HepG2 (cell line): ENCODE data around the gene ABHD15. TPM values are rescaled to one million over a fixed set of nuclear protein-coding genes. Genes with fewer than 3 reads are reported as not detected.

Source experiments
- BHLHE40 ChIP-seq: IDR thresholded peaks from 2 replicates; pipeline ENCODE4 v1.6.1; 2011; ENCODE audit warnings: low read length, improper control_type of control experiment
- CENPBD1 ChIP-seq: sonication (generic); formaldehyde crosslinking; IDR thresholded peaks from 2 replicates; pipeline ENCODE4 v1.8.0; 2022; ENCODE audit warnings: missing genetic modification reagents, low read depth, mild to moderate bottlenecking, borderline replicate concordance
- ESRRA ChIP-seq: sonication (generic); formaldehyde crosslinking; IDR thresholded peaks from 2 replicates; pipeline ENCODE4 v1.5.1; 2020; ENCODE audit warnings: mild to moderate bottlenecking, low read depth, missing genetic modification reagents
- HDAC2 ChIP-seq: sonication (generic); formaldehyde crosslinking; IDR thresholded peaks from 2 replicates; pipeline ENCODE4 v1.4.0; 2020; ENCODE audit warnings: missing genetic modification reagents
- MAZ ChIP-seq, 2 experiments: sonication (generic) in 1 of 2; formaldehyde crosslinking in 1 of 2; IDR thresholded peaks; 2 replicates each; pipeline versions ENCODE4 v1.5.0 to v1.6.1; 2012 to 2020; ENCODE audit warnings: low read depth in 2 of 2, mild to moderate bottlenecking in 2 of 2, borderline replicate concordance in 1 of 2, improper control_type of control experiment in 1 of 2, low read length in 1 of 2, missing genetic modification reagents in 1 of 2, moderate library complexity in 1 of 2
- PBX3 ChIP-seq: sonication (generic); formaldehyde crosslinking; IDR thresholded peaks from 2 replicates; pipeline ENCODE4 v1.8.1; 2023; ENCODE audit warnings: missing genetic modification reagents, inconsistent platforms, borderline replicate concordance
- PHF5A ChIP-seq: IDR thresholded peaks from one replicate; pipeline ENCODE4 v1.6.1; 2018; ENCODE audit warnings: low read depth, missing genetic modification reagents; ENCODE audit not compliant: unreplicated experiment
- RCOR2 ChIP-seq: IDR thresholded peaks from 2 replicates; pipeline ENCODE4 v1.6.1; 2016; ENCODE audit warnings: missing biosample characterization, missing genetic modification reagents
- THAP8 ChIP-seq: sonication (generic); formaldehyde crosslinking; IDR thresholded peaks from 2 replicates; pipeline ENCODE4 v1.5.1; 2020; ENCODE audit warnings: missing genetic modification reagents, mild to moderate bottlenecking, borderline replicate concordance
- ZBTB1 ChIP-seq: sonication (generic); formaldehyde crosslinking; IDR thresholded peaks from 2 replicates; pipeline ENCODE4 v1.4.0; 2020; ENCODE audit warnings: missing genetic modification reagents, borderline replicate concordance
- ZFP36L2 ChIP-seq: sonication (generic); formaldehyde crosslinking; IDR thresholded peaks from 2 replicates; pipeline ENCODE4 v1.4.0; 2020; ENCODE audit warnings: missing genetic modification reagents
- ZFP37 ChIP-seq: sonication (generic); formaldehyde crosslinking; IDR thresholded peaks from 2 replicates; pipeline ENCODE4 v1.4.0; 2020; ENCODE audit warnings: missing genetic modification reagents, borderline replicate concordance
- ZMAT5 ChIP-seq: sonication (generic); formaldehyde crosslinking; IDR thresholded peaks from 2 replicates; pipeline ENCODE4 v1.5.0; 2020; ENCODE audit warnings: mild to moderate bottlenecking, low read depth, missing genetic modification reagents, borderline replicate concordance
- ZMYM2 ChIP-seq: sonication (generic); formaldehyde crosslinking; IDR thresholded peaks from 2 replicates; pipeline ENCODE4 v1.8.0; 2022; ENCODE audit warnings: mild to moderate bottlenecking, missing genetic modification reagents
- ZNF256 ChIP-seq: sonication (generic); formaldehyde crosslinking; conservative IDR thresholded peaks from 2 replicates; pipeline ENCODE4 v1.4.0; 2020; ENCODE audit warnings: missing genetic modification reagents
- ZNF275 ChIP-seq: sonication (generic); formaldehyde crosslinking; IDR thresholded peaks from 2 replicates; pipeline ENCODE4 v1.8.0; 2022; ENCODE audit warnings: missing genetic modification reagents, mild to moderate bottlenecking, inconsistent platforms, borderline replicate concordance
- ZNF33B ChIP-seq: sonication (generic); formaldehyde crosslinking; IDR thresholded peaks from 2 replicates; pipeline ENCODE4 v1.5.1; 2020; ENCODE audit warnings: mild to moderate bottlenecking, missing genetic modification reagents
- ZNF546 ChIP-seq: sonication (generic); formaldehyde crosslinking; conservative IDR thresholded peaks from 2 replicates; pipeline ENCODE4 v1.8.1; 2023; ENCODE audit warnings: mild to moderate bottlenecking, missing genetic modification reagents
- ZNF562 ChIP-seq: sonication (generic); formaldehyde crosslinking; IDR thresholded peaks from 2 replicates; pipeline ENCODE4 v1.8.0; 2022; ENCODE audit warnings: missing genetic modification reagents, borderline replicate concordance
- ZNF605 ChIP-seq: sonication (generic); formaldehyde crosslinking; IDR thresholded peaks from 2 replicates; pipeline ENCODE4 v1.8.0; 2022; ENCODE audit warnings: mild to moderate bottlenecking, missing genetic modification reagents
- ZNF619 ChIP-seq: sonication (generic); formaldehyde crosslinking; IDR thresholded peaks from 2 replicates; pipeline ENCODE4 v1.4.0; 2020; ENCODE audit warnings: mild to moderate bottlenecking, missing genetic modification reagents
- ZNF720 ChIP-seq: sonication (generic); formaldehyde crosslinking; IDR thresholded peaks from 2 replicates; pipeline ENCODE4 v1.4.0; 2020; ENCODE audit warnings: missing genetic modification reagents
- ZNF772 ChIP-seq: sonication (generic); formaldehyde crosslinking; IDR thresholded peaks from 2 replicates; pipeline ENCODE4 v1.5.0; 2020; ENCODE audit warnings: mild to moderate bottlenecking, missing genetic modification reagents
- ZNF781 ChIP-seq: sonication (generic); formaldehyde crosslinking; IDR thresholded peaks from 2 replicates; pipeline ENCODE4 v1.5.1; 2020; ENCODE audit warnings: borderline replicate concordance, mild to moderate bottlenecking, missing genetic modification reagents; ENCODE audit errors: not compliant biosample characterization
- ZNF790 ChIP-seq: sonication (generic); formaldehyde crosslinking; IDR thresholded peaks from 2 replicates; pipeline ENCODE4 v1.8.0; 2022; ENCODE audit warnings: missing genetic modification reagents, mild to moderate bottlenecking, borderline replicate concordance
- polyA plus RNA-seq, 8 experiments: library from polyadenylated mRNA; depleted of rRNA in 3 of 8; stranded (reverse) in 7 of 8; unstranded in 1 of 8; fragments of >200 nt; fragmentation: Illumina TruSeq in 4 of 8; extraction: Trizol in 4 of 8; gene quantifications; 2 replicates each; pipeline versions ENCODE4 v1.2.1 to v1.2.3, GENCODE V29; 2011 to 2016; ENCODE audit warnings: low read depth in 4 of 8, missing spikeins in 1 of 8, mixed read lengths in 1 of 8; ENCODE audit not compliant: insufficient read depth in 1 of 8
- total RNA-seq, 5 experiments: library from RNA; depleted of rRNA; stranded (reverse); fragments of >200 nt; fragmentation: Illumina TruSeq; extraction: Trizol; gene quantifications; 2 replicates each; pipeline ENCODE4 v1.2.3, GENCODE V29; 2016; ENCODE audit warnings: low read depth in 1 of 5

ABHD15 gene
- total and polyA plus RNA-seq, 2 of the 13 experiments (the other 11 are each of a cell fraction or from before 2014, with no cell fraction given), result 2.4 to 7.7 TPM

GRCh38 chr17:29565643-29566472 lies 979 bp downstream of the ABHD15 start (continued):
- TF ChIP-seq THAP8 (CRISPR knock-in tag) (0 out of 2 replicates have a peak, but pooled peaks have one; percentile 43), ZNF720 (CRISPR knock-in tag) (no peak), ZMYM2 (CRISPR knock-in tag) (peak; percentile 90), PBX3 (CRISPR knock-in tag) (no peak), PHF5A (CRISPR knock-in tag) (no peak), MAZ (IDR thresholded peaks at IDR 0.05; ENCODE audit: borderline replicate concordance, low read depth, low read length) (no peak), MAZ (CRISPR knock-in tag; IDR thresholded peaks at IDR 0.05; ENCODE audit: low read depth) (peak; percentile 54; the same call in 1 of the 2 replicates), ZNF605 (CRISPR knock-in tag) (peak; percentile 71), HDAC2 (CRISPR knock-in tag) (0 out of 2 replicates have a peak, but pooled peaks have one; percentile 11), ZFP37 (CRISPR knock-in tag) (no peak), ZBTB1 (CRISPR knock-in tag) (no peak), ZFP36L2 (CRISPR knock-in tag) (no peak), ZNF772 (CRISPR knock-in tag) (peak; percentile 49; the same call in 1 of the 2 replicates), ZNF256 (no peak), BHLHE40 (no peak), ZNF33B (CRISPR knock-in tag) (no peak), CENPBD1 (CRISPR knock-in tag) (0 out of 2 replicates have a peak, but pooled peaks have one; percentile 14), RCOR2 (CRISPR knock-in tag) (0 out of 2 replicates have a peak, but pooled peaks have one; percentile 44), ZNF619 (CRISPR knock-in tag) (0 out of 2 replicates have a peak, but pooled peaks have one; percentile 44), ESRRA (CRISPR knock-in tag) (0 out of 2 replicates have a peak, but pooled peaks have one; percentile 17), ZMAT5 (no peak), ZNF275 (CRISPR knock-in tag) (0 out of 2 replicates have a peak, but pooled peaks have one; percentile 26), ZNF781 (CRISPR knock-in tag) (no peak), ZNF546 (CRISPR knock-in tag) (0 out of 2 replicates have a peak, but pooled peaks have one; percentile 16), ZNF790 (peak; percentile 83; the same call in 1 of the 2 replicates), ZNF562 (CRISPR knock-in tag) (no peak)
